CD14-positive monocyte (primary cell): ENCODE results near the gene LEAP2. TPM values are rescaled to one million over a fixed set of nuclear protein-coding genes. Genes with fewer than 3 reads are reported as not detected.

Source experiments
- DNase-seq, 3 donors: peaks; one replicate each; pipeline ENCODE4 v3.0.0-alpha.2; 2011 to 2022
- H2AFZ ChIP-seq: 2 replicates; pipeline ENCODE4 v1.6.0; 2012; ENCODE audit warnings: mild to moderate bottlenecking, low read depth, low read length, inconsistent platforms; ENCODE audit not compliant: insufficient read depth, poor library complexity, severe bottlenecking
- H3K27ac ChIP-seq, 2 donors: 1 replicate in 1 of 2; 2 replicates in 1 of 2; pipeline ENCODE4 v1.5.1; 2012 to 2013; ENCODE audit warnings: low read length in 2 of 2, control low read depth in 1 of 2, inconsistent platforms in 1 of 2, low read depth in 1 of 2, mild to moderate bottlenecking in 1 of 2
- H3K27me3 ChIP-seq, 2 donors: one replicate each; pipeline versions ENCODE4 v1.6.0 to v1.6.1; 2011 to 2013; ENCODE audit warnings: low read length in 2 of 2; ENCODE audit not compliant: control insufficient read depth in 2 of 2, insufficient read depth in 2 of 2
- H3K36me3 ChIP-seq, 2 donors: replicated peaks in 1 of 2; 1 replicate in 1 of 2; 2 replicates in 1 of 2; pipeline versions ENCODE4 v1.5.1 to v1.6.1; 2012 to 2013; ENCODE audit warnings: low read length in 2 of 2, control low read depth in 1 of 2, inconsistent platforms in 1 of 2, mild to moderate bottlenecking in 1 of 2; ENCODE audit not compliant: insufficient read depth in 2 of 2, control insufficient read depth in 1 of 2
- H3K4me1 ChIP-seq, 2 donors: 1 replicate in 1 of 2; 2 replicates in 1 of 2; pipeline versions ENCODE4 v1.5.1 to v1.6.1; 2012 to 2013; ENCODE audit warnings: low read length in 2 of 2, control low read depth in 1 of 2, inconsistent platforms in 1 of 2, mild to moderate bottlenecking in 1 of 2, moderate library complexity in 1 of 2; ENCODE audit not compliant: insufficient read depth in 2 of 2, control insufficient read depth in 1 of 2
- H3K4me2 ChIP-seq: replicated peaks from 2 replicates; pipeline ENCODE3; 2012; ENCODE audit warnings: low read length, moderate library complexity, mild to moderate bottlenecking; ENCODE audit not compliant: poor library complexity, severe bottlenecking; ENCODE audit errors: extremely low read depth
- H3K4me3 ChIP-seq, 3 experiments: fragments of 200-600 bp in 1 of 3; sonication (generic) in 1 of 3; replicated peaks in 1 of 3; 1 replicate in 2 of 3; 2 replicates in 1 of 3; pipeline ENCODE4 v1.5.1; 2011 to 2013; ENCODE audit warnings: low read length in 3 of 3, mild to moderate bottlenecking in 3 of 3, control low read depth in 2 of 3, low read depth in 2 of 3, inconsistent platforms in 1 of 3, moderate library complexity in 1 of 3
- H3K79me2 ChIP-seq: 2 replicates; pipeline ENCODE4 v1.6.0; 2012; ENCODE audit warnings: mild to moderate bottlenecking, control low read depth, inconsistent platforms, low read length, moderate library complexity; ENCODE audit not compliant: insufficient read depth
- H3K9ac ChIP-seq: 2 replicates; pipeline ENCODE4 v1.6.0; 2017; ENCODE audit warnings: low read length, mild to moderate bottlenecking; ENCODE audit not compliant: insufficient read depth, poor library complexity, severe bottlenecking
- H3K9me3 ChIP-seq, 2 donors: replicated peaks in 1 of 2; 1 replicate in 1 of 2; 2 replicates in 1 of 2; pipeline versions ENCODE4 v1.5.1 to v1.6.1; 2012 to 2013; ENCODE audit warnings: low read length in 2 of 2, control low read depth in 1 of 2; ENCODE audit not compliant: control insufficient read depth in 1 of 2, insufficient read depth in 1 of 2
- H4K20me1 ChIP-seq: 2 replicates; pipeline ENCODE4 v1.6.0; 2012; ENCODE audit warnings: mild to moderate bottlenecking, low read length, control low read depth, moderate library complexity; ENCODE audit not compliant: insufficient read depth
- H3K27ac Mint-ChIP-seq, 7 donors: one replicate each; pipeline ENCODE4 v1.8.0; 2020; ENCODE audit warnings: mild to moderate bottlenecking in 7 of 7, mixed read lengths in 7 of 7, moderate library complexity in 6 of 7, inconsistent platforms in 2 of 7
- H3K27me3 Mint-ChIP-seq, 3 donors: one replicate each; pipeline ENCODE4 v1.8.0; 2021 to 2022; ENCODE audit warnings: low read depth in 3 of 3, mild to moderate bottlenecking in 3 of 3, mixed read lengths in 3 of 3, moderate library complexity in 3 of 3, inconsistent platforms in 1 of 3
- H3K36me3 Mint-ChIP-seq, 2 donors: one replicate each; pipeline ENCODE4 v1.8.0; 2020; ENCODE audit warnings: mixed read lengths in 2 of 2, inconsistent platforms in 1 of 2, mild to moderate bottlenecking in 1 of 2
- H3K4me1 Mint-ChIP-seq: one replicate; pipeline ENCODE4 v1.8.0; 2020; ENCODE audit warnings: mild to moderate bottlenecking, mixed read lengths
- H3K4me3 Mint-ChIP-seq, 2 donors: one replicate each; pipeline ENCODE4 v1.8.0; 2020; ENCODE audit warnings: mild to moderate bottlenecking in 2 of 2, mixed read lengths in 2 of 2, moderate library complexity in 1 of 2
- H3K9me3 Mint-ChIP-seq, 7 donors: one replicate each; pipeline ENCODE4 v1.8.0; 2020 to 2022; ENCODE audit warnings: mixed read lengths in 7 of 7, mild to moderate bottlenecking in 6 of 7, moderate library complexity in 6 of 7, inconsistent platforms in 2 of 7
- CTCF ChIP-seq: fragments of 200-600 bp; IDR thresholded peaks from one replicate; pipeline ENCODE4 v1.8.0; 2022; ENCODE audit warnings: antibody characterized with exemption, mild to moderate bottlenecking
- WGBS: methylation state at CpG from one replicate; pipeline ENCODE4 v1.1.5; 2013; ENCODE audit warnings: missing lambda C conversion rate; ENCODE audit not compliant: insufficient coverage; 5-methylcytosine and 5-hydroxymethylcytosine counted together
- intact Hi-C, 2 donors: fragments of 100-400 bp; cut with micrococcal nuclease; formaldehyde crosslinking; loops; one replicate each; pipeline versions ENCODE4 v1.15.0 to v1.15.1; 2023
- polyA plus RNA-seq, 3 donors: library from polyadenylated mRNA; depleted of rRNA in 1 of 3; unstranded in 2 of 3; stranded (reverse) in 1 of 3; fragments of 300-500 nt in 2 of 3; fragments of >200 nt in 1 of 3; fragmentation: Illumina TruSeq in 2 of 3; gene quantifications; 1 replicate in 2 of 3; 2 replicates in 1 of 3; pipeline ENCODE4 v1.2.3, GENCODE V29; 2012 to 2021

The LEAP2 gene
- polyA plus RNA-seq, 3 donors: 0.59 to 2.3 (median 0.88) TPM

- H3K36me3 ChIP-seq: peaks cover 80 to 99% of the 10 kb centered on the region in 2 donors
- no peak overlapping the region for H2AFZ ChIP-seq
- H3K4me2 ChIP-seq: no peak overlapping the region
- no peak overlapping the region for H3K4me3 Mint-ChIP-seq
- no peak overlapping the region for H3K9ac ChIP-seq
- no peaks in the 10 kb centered on the region for H3K4me1 Mint-ChIP-seq
- H4K20me1 ChIP-seq: peaks cover 5% of the 10 kb centered on the region
- 86% methylated on average over 3 of the region's 3 CpGs for whole genome bisulfite sequencing
- DNase-seq: no peak
- H3K36me3 Mint-ChIP-seq: peaks cover 73 to 82% of the 10 kb centered on the region in 2 donors
- no peaks in the 10 kb centered on the region for H3K79me2 ChIP-seq
- no peak for TF ChIP-seq CTCF
- no peak overlapping the region for H3K4me3 ChIP-seq
- no peaks in the 10 kb centered on the region for H3K4me1 ChIP-seq
- intact Hi-C loops: no loop called here
- H3K27ac ChIP-seq: no peak overlapping the region
- no peaks in the 10 kb centered on the region for H3K9me3 ChIP-seq
- H3K27ac Mint-ChIP-seq: no peak overlapping the region
- H3K27me3 ChIP-seq: no peaks in the 10 kb centered on the region
- no peaks in the 10 kb centered on the region for H3K9me3 Mint-ChIP-seq
- H3K27me3 Mint-ChIP-seq: no peaks in the 10 kb centered on the region
Observed at GRCh38 chr5:132898094-132898493, 24.6 kb downstream of the LEAP2 start.

GRCh38 chr5:132901036-132901435 lies 27.6 kb downstream of the LEAP2 start:
- no peak overlapping the region for H2AFZ ChIP-seq
- H4K20me1 ChIP-seq: peaks cover 21% of the 10 kb centered on the region
- H3K4me1 ChIP-seq: no peaks in the 10 kb centered on the region
- no peak overlapping the region for H3K27ac Mint-ChIP-seq
- H3K4me1 Mint-ChIP-seq: peaks cover 5% of the 10 kb centered on the region
- H3K4me3 Mint-ChIP-seq: no peak overlapping the region
- no peak overlapping the region for H3K27ac ChIP-seq
- no peak overlapping the region for H3K4me3 ChIP-seq
- H3K36me3 ChIP-seq: peaks cover 65 to 85% of the 10 kb centered on the region in 2 donors
- no peaks in the 10 kb centered on the region for H3K27me3 ChIP-seq
- H3K79me2 ChIP-seq: no peaks in the 10 kb centered on the region
- 100% methylated on average over 1 of the region's 4 CpGs for WGBS
- no peak for DNase-seq
- TF ChIP-seq CTCF: no peak
- H3K9me3 ChIP-seq: no peaks in the 10 kb centered on the region
- no peaks in the 10 kb centered on the region for H3K27me3 Mint-ChIP-seq
- intact Hi-C loops: no loop called here
- no peak overlapping the region for H3K9ac ChIP-seq
- no peaks in the 10 kb centered on the region for H3K9me3 Mint-ChIP-seq
- H3K36me3 Mint-ChIP-seq: peaks cover 68 to 72% of the 10 kb centered on the region in 2 donors
- no peak overlapping the region for H3K4me2 ChIP-seq
